Middle frontal gyrus (tissue), 1 donor: ENCODE data around the gene RAET1G.
"Not testable (repeated sequence)": the region's sequence is repeated elsewhere in the genome, so short reads cannot be mapped to it uniquely, and the experiment has no call there.

Experiments used
- DNase-seq: peaks from one replicate; pipeline ENCODE4 v3.0.0-alpha.2; 2015; ENCODE audit warnings: low spot score; ENCODE audit errors: extremely low spot score

RAET1G gene

DNA sequence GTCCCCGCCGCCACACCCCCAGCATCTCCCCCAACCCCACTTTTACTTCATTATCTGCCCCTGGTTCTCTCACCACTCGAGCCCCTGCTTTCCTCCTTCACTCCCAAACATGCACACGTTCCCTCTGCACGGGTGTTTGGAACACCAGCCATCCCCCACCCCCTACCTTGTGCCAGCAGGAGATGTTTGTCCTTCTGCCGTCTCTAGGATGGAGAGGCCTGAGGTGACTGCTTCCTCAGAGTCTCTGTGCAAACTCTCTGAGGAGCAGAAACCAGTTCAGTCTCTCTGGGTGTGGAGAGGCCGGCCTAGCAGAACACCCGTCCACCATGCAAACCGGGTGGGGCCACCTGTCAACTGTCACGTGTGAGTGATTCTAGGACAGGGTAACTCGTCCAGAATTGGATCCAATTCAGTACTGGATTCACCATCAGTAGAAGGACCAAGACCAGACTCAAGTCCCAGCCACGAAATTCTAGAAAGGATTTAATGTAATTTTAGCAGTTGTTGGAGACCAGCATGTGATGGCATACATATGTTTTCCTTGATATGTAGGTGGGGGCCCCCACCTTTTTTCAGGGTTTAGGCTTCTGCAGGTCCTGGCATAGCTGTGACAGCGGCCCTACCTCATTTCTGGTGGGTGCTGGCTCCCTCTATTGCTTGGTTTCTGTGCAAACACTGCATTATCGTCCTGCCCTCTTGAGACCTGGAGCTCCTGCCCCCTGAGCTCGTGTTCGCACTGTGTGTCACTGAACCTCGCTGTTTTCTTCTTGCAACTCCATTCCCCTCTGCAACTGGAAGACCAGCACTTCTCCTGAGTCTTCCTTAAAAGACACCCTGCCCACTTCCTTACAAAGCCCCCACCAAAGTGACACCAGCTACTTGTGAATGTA lies 24.8 kb downstream of the RAET1G start, which contains the start of gene RAET1E:
TSS of gene RAET1E (minus strand) at position 259 of the 890 bp plus-strand sequence. CDS start 7,212 bp downstream, outside the sequence.
- no peak for DNase-seq

GRCh38 chr6:149897015-149897697 lies 25.8 kb downstream of the RAET1G start:
- DNase-seq = no peak

DNA sequence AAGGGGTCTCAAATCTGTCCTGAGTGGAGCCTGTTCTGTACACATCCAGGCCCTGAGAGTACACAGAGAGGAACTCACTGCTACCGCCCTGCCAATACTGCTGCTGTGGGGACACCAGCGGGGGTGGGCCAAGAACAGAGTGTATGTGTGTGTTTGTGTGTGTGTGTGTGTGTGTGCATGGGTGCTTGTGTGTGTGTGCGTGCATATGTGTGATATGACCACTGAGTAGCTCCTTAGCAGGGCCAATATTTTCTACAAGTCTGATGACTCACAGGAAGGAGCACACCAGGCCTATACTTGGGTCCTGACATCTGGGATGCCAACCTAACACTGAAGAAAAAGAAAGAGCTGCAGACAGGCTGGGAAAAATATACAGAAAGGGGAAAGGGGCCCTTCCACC lies 26.4 kb downstream of the RAET1G start:
- DNase-seq = no peak

- DNase-seq = no peak
These were observed 27.1 kb downstream of the RAET1G start for GRCh38 chr6:149895833-149896271.

GRCh38 chr6:149895048-149895590 lies 27.8 kb downstream of the RAET1G start:
- DNase-seq = no peak

GRCh38 chr6:149891864-149892263 lies 31.1 kb downstream of the RAET1G start:
- not testable (repeated sequence) for DNase-seq

GRCh38 chr6:149891259-149891658 lies 31.7 kb downstream of the RAET1G start:
- no peak for DNase-seq

- DNase-seq = no peak
These were observed 32.3 kb downstream of the RAET1G start for GRCh38 chr6:149890629-149891045.

DNA sequence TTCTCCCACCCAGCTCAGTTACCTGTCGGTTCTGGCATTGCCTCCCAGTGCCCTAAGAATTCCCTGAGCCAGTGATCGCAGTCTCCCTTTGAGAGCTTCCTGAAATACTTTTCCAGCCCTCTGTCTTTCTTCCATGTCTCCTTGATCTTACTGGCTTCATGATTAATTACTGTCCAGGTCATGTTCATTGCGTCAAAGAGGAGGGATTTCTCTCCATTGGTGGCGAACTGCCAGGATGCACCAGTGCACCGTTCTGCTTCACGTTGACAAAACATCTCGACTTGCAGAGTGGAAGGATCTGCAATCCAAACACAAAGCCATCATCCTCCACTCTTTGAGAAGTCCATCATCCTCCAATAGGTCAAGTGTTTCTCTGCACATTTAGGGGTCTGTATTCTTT lies 33.6 kb downstream of the RAET1G start:
- DNase-seq = no peak

- DNase-seq = no peak
These were observed 34.3 kb downstream of the RAET1G start for GRCh38 chr6:149888659-149889058.

- no peak for DNase-seq
These were observed 34.8 kb downstream of the RAET1G start for GRCh38 chr6:149888093-149888492.

DNA sequence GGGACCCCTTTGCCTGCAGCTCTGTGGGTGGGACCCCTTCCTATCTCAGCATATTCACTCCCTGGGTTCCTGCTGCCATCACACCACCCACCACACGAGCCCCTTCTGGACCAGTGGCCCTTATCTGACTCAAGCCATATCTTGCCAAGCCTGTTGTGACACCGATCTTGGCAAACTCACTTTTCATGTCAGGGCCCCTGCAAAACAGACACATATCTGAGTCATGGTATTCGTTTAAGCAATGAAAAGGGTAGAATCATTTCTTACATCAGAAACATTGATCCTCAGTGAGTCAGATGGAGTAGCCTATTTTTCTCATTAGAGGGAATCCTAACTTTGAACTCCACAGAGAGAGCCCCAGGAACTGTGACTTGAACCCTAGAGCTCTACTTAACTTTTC lies 35.6 kb downstream of the RAET1G start:
- no peak for DNase-seq

- no peak for DNase-seq
These were observed 37.0 kb downstream of the RAET1G start for GRCh38 chr6:149885888-149886287.

- DNase-seq = no peak
These were observed 38.3 kb downstream of the RAET1G start for GRCh38 chr6:149884617-149885016.

GRCh38 chr6:149884215-149884614 lies 38.7 kb downstream of the RAET1G start:
- no peak for DNase-seq

DNA sequence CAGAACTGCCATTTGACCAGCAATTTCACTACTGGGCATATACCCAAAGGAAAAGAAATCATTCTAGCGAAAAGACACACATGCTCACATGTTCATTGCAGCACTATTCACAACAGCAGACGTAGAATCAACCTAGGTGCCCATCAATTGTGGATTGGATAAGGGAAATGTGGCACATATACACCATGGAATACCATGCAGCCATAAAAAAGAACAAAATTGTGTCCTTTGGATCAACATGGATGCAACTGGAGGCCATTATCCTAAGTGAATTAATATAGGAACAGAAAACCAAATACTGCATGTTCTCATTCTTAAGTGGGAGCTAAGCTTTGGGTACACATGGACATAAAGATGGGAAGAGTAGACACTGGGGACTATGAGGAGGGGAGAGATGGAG lies 41.1 kb downstream of the RAET1G start:
- no peak for DNase-seq

GRCh38 chr6:149881066-149881766 lies 41.7 kb downstream of the RAET1G start:
- DNase-seq = no peak

DNA sequence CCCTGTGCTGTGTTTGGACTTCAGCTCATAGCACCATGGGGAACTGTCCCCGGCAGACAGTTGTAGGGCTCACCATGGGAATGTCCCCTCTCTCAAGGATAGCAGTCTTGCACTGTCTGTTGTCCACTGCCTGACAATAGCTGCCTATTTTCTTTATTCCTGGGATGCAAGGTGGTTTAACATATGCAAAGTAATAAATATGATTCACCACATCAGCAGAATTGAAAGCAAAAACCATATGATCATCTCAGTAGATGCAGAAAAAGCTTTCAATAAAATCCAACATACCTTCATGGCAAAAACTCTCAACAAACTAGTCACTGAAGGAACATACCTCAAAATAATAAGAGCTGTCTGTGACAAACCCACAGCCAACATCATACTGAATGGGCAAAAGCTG lies 45.3 kb downstream of the RAET1G start:
- no peak for DNase-seq

- no peak for DNase-seq
These were observed 46.5 kb downstream of the RAET1G start for GRCh38 chr6:149876241-149876933.

GRCh38 chr6:149872233-149872632 lies 50.7 kb downstream of the RAET1G start:
- no peak for DNase-seq

DNA sequence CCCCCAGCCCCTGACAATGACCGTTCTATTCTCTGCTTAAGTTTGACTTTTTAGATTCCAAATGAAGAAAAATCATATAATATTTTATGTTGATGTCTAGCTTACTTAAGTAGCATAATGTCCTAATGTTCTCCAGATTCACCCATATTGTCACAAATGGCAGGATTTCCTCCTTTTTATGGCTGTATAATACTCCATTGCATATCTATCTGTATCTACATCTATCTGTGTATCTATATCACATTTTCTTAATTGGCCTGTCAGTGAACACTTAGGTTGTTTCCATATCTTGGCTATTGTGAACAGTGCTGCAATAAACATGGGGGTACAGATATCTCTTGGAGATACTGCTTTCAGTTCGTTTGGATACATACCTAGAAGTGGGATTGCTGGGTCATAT lies 51.7 kb downstream of the RAET1G start:
- DNase-seq = no peak
